NCI-H82 treated with DMSO at 0.1 percent for 48 hours (cell line): Measurements from ENCODE around the gene BRI3BP.
"Not testable (repeated sequence)": the region's sequence is repeated elsewhere in the genome, so short reads cannot be mapped to it uniquely, and the experiment has no call there.

Source experiments
- DNase-seq: peaks from one replicate; lab custom pipeline; 2025; ENCODE audit not compliant: unreplicated experiment; lab: John Stamatoyannopoulos, UW

Gene BRI3BP

GRCh38 chr12:124971603-124972002 lies 21.8 kb upstream of the BRI3BP start:
- DNase-seq = no peak

- no peak for DNase-seq
Observed at GRCh38 chr12:124972211-124972610, 21.2 kb upstream of the BRI3BP start.

GRCh38 chr12:124975276-124975675 lies 18.2 kb upstream of the BRI3BP start:
- DNase-seq = no peak

- DNase-seq = no peak
Observed at GRCh38 chr12:124976999-124977398, 16.4 kb upstream of the BRI3BP start.

- DNase-seq = no peak
Observed at GRCh38 chr12:124979568-124979967, 13.9 kb upstream of the BRI3BP start.

- DNase-seq = no peak
Observed at GRCh38 chr12:124980098-124980892, 13.2 kb upstream of the BRI3BP start.

- DNase-seq = not testable (repeated sequence)
Observed at GRCh38 chr12:124986876-124987275, 6.6 kb upstream of the BRI3BP start.

GRCh38 chr12:124992874-124993625 lies 395 bp upstream of the BRI3BP start:
- peak; percentile 89 for DNase-seq

- no peak for DNase-seq
Observed at GRCh38 chr12:124994437-124994975, 1.1 kb downstream of the BRI3BP start.

- DNase-seq = no peak
Observed at GRCh38 chr12:124995200-124995961, 1.9 kb downstream of the BRI3BP start.

GRCh38 chr12:124998705-124999104 lies 5.3 kb downstream of the BRI3BP start:
- no peak for DNase-seq

GRCh38 chr12:125001636-125002035 lies 8.2 kb downstream of the BRI3BP start:
- DNase-seq = no peak

GRCh38 chr12:125003021-125003420 lies 9.6 kb downstream of the BRI3BP start:
- no peak for DNase-seq

GRCh38 chr12:125004621-125005020 lies 11.2 kb downstream of the BRI3BP start:
- DNase-seq = no peak

GRCh38 chr12:125005652-125006051 lies 12.2 kb downstream of the BRI3BP start:
- DNase-seq = no peak

- no peak for DNase-seq
Observed at GRCh38 chr12:125006365-125006764, 12.9 kb downstream of the BRI3BP start.

GRCh38 chr12:125013816-125014442 lies 20.5 kb downstream of the BRI3BP start:
- DNase-seq = no peak

GRCh38 chr12:125014526-125014925 lies 21.1 kb downstream of the BRI3BP start:
- no peak for DNase-seq

- DNase-seq = no peak
Observed at GRCh38 chr12:125015680-125016310, 22.4 kb downstream of the BRI3BP start.

- DNase-seq = no peak
Observed at GRCh38 chr12:125017801-125018200, 24.4 kb downstream of the BRI3BP start.
